GM12878 (cell line): ENCODE measurements around the gene PDZD2. TPM values are rescaled to one million over a fixed set of nuclear protein-coding genes. Genes with fewer than 3 reads are reported as not detected.

Experiments used
- ATAC-seq: fragments of 200-7000 bp; cut with Tn5 transposase; 3 replicates; pipeline ENCODE4 v1.9.1; 2020; ENCODE audit warnings: mild to moderate bottlenecking, moderate library complexity
- BruUV-seq: library from RNA; stranded (reverse); fragments of 400-500 nt; replicated peaks from 2 replicates; lab custom pipeline; 2021; lab: Mats Ljungman, UMichigan
- CTCF ChIA-PET: fragments of 300-600 bp; sonication (Branson Sonifier 250); formaldehyde crosslinking; extraction: SDS; loops from one replicate; lab custom pipeline; 2021; ENCODE audit warnings: inconsistent platforms; lab: Yijun Ruan, JAX
- POLR2A ChIA-PET: fragments of 350-600 bp; formaldehyde crosslinking; extraction: SDS; loops from one replicate; lab custom pipeline; 2021; ENCODE audit warnings: inconsistent platforms; lab: Charles Lee
- RAD21 ChIA-PET: fragments of 300-600 bp; sonication (Branson Sonifier 250); formaldehyde crosslinking; loops from one replicate; lab custom pipeline; 2023; ENCODE audit warnings: antibody characterized with exemption; ENCODE audit not compliant: unreplicated experiment; lab: Charles Lee
- SMC1A ChIA-PET: fragments of 300-600 bp; sonication (Branson Sonifier 250); formaldehyde crosslinking; loops from one replicate; lab custom pipeline; 2023; ENCODE audit not compliant: unreplicated experiment, uncharacterized antibody; lab: Charles Lee
- DNase-seq: peaks from one replicate; pipeline ENCODE4 v3.0.0-alpha.2; 2011; ENCODE audit warnings: low read depth, low spot score
- FAIRE-seq: peaks from 3 replicates; lab custom pipeline; 2011; peaks lifted over from hg19 to GRCh38; lab: Jason Lieb, UNC
- H2AFZ ChIP-seq: 2 replicates; pipeline ENCODE4 v1.6.0; 2011; ENCODE audit warnings: low read depth, low read length, control low read depth; ENCODE audit not compliant: control insufficient read depth
- H3K27ac ChIP-seq: 2 replicates; pipeline ENCODE4 v1.5.1; 2011; ENCODE audit warnings: control low read depth; ENCODE audit not compliant: control insufficient read depth, insufficient read depth
- H3K27me3 ChIP-seq, 2 experiments: replicated peaks in 1 of 2; 2 replicates each; pipeline versions ENCODE4 v1.6.0 to v1.6.1; 2011; ENCODE audit warnings: low read length in 1 of 2; ENCODE audit not compliant: control insufficient read depth in 2 of 2, insufficient read depth in 2 of 2
- H3K36me3 ChIP-seq, 2 experiments: 2 replicates each; pipeline ENCODE4 v1.5.1; 2011; ENCODE audit warnings: low read length in 1 of 2; ENCODE audit not compliant: control insufficient read depth in 2 of 2, insufficient read depth in 2 of 2
- H3K4me1 ChIP-seq: 2 replicates; pipeline ENCODE4 v1.6.1; 2011; ENCODE audit warnings: mild to moderate bottlenecking, low read length, moderate library complexity, mixed read lengths; ENCODE audit not compliant: control insufficient read depth, insufficient read depth
- H3K4me2 ChIP-seq: 2 replicates; pipeline ENCODE4 v1.6.0; 2011; ENCODE audit warnings: control low read depth; ENCODE audit not compliant: control insufficient read depth, insufficient read depth
- H3K4me3 ChIP-seq: fragments of 200-600 bp; sonication (generic); 2 replicates; pipeline ENCODE4 v1.5.1; 2016
- H3K79me2 ChIP-seq: 2 replicates; pipeline ENCODE4 v1.6.0; 2011; ENCODE audit warnings: low read length; ENCODE audit not compliant: control insufficient read depth, insufficient read depth
- H3K9ac ChIP-seq: 2 replicates; pipeline ENCODE4 v1.8.0; 2011; ENCODE audit warnings: low read length, control low read depth, mixed read lengths; ENCODE audit not compliant: control insufficient read depth, insufficient read depth
- H3K9me3 ChIP-seq: replicated peaks from 3 replicates; pipeline ENCODE4 v1.5.1; 2011; ENCODE audit warnings: mild to moderate bottlenecking, low read length; ENCODE audit not compliant: control insufficient read depth, insufficient read depth
- H4K20me1 ChIP-seq: 2 replicates; pipeline ENCODE4 v1.6.0; 2011; ENCODE audit not compliant: control insufficient read depth, insufficient read depth
- DPF2 ChIP-seq: fragments of 450-650 bp; IDR thresholded peaks from 2 replicates; pipeline ENCODE4 v1.6.1; 2017; ENCODE audit warnings: mild to moderate bottlenecking
- ETV6 ChIP-seq, 2 experiments: fragments of 450-650 bp in 1 of 2; IDR thresholded peaks in 1 of 2; conservative IDR thresholded peaks in 1 of 2; 2 replicates each; pipeline ENCODE4 v1.6.1; 2014; ENCODE audit warnings: antibody characterized with exemption in 1 of 2, borderline replicate concordance in 1 of 2, low read depth in 1 of 2, mild to moderate bottlenecking in 1 of 2, moderate library complexity in 1 of 2
- HDAC2 ChIP-seq: fragments of 200-600 bp; sonication (generic); IDR thresholded peaks from 2 replicates; pipeline ENCODE4 v1.6.1; 2017
- NR2F1 ChIP-seq: fragments of 450-650 bp; conservative IDR thresholded peaks from 2 replicates; pipeline ENCODE4 v1.6.1; 2017; ENCODE audit warnings: mild to moderate bottlenecking
- RB1 ChIP-seq: fragments of 450-650 bp; formaldehyde crosslinking; IDR thresholded peaks from 2 replicates; pipeline ENCODE4 v1.6.1; 2017; ENCODE audit warnings: mild to moderate bottlenecking, borderline replicate concordance
- RCOR1 ChIP-seq: conservative IDR thresholded peaks from 2 replicates; pipeline ENCODE4 v1.6.1; 2012; ENCODE audit warnings: low read depth, low read length, improper control_type of control experiment
- ZBED1 ChIP-seq: IDR thresholded peaks from 2 replicates; pipeline ENCODE4 v1.6.1; 2016; ENCODE audit warnings: borderline replicate concordance
- ZNF274 ChIP-seq: IDR thresholded peaks from one replicate; pipeline ENCODE4 v1.8.0; 2011; ENCODE audit not compliant: insufficient read length, insufficient read depth
- ZNF622 ChIP-seq: fragments of 450-650 bp; IDR thresholded peaks from 2 replicates; pipeline ENCODE4 v1.6.1; 2017; ENCODE audit warnings: mild to moderate bottlenecking, inconsistent platforms
- WGBS: methylation state at CpG from one replicate; pipeline ENCODE4 v1.1.6; 2016; ENCODE audit warnings: low lambda C conversion rate; ENCODE audit not compliant: insufficient replicate concordance, insufficient coverage; ENCODE audit errors: missing lambda C conversion rate; 5-methylcytosine and 5-hydroxymethylcytosine counted together
- in situ Hi-C: fragments of 300-500 bp; cut with MboI; formaldehyde crosslinking; loops from 9 replicates; pipeline ENCODE4 v1.14.3; 2018; ENCODE audit warnings: mixed read lengths
- intact Hi-C: fragments of 100-400 bp; cut with micrococcal nuclease; formaldehyde crosslinking; loops from one replicate; pipeline ENCODE4 v1.14.2; 2022; ENCODE audit not compliant: unreplicated experiment
- polyA plus RNA-seq, 11 experiments: library from polyadenylated mRNA; depleted of rRNA in 4 of 11; unstranded in 6 of 11; stranded (reverse) in 5 of 11; fragments of >200 nt; fragmentation: Nextera tagmentation in 4 of 11; fragmentation: Illumina TruSeq in 1 of 11; extraction: Ambion mirVana in 4 of 11; extraction: Trizol in 1 of 11; gene quantifications; 1 replicate in 1 of 11; 2 replicates in 10 of 11; pipeline versions ENCODE4 v1.2.1 to v1.2.3, GENCODE V29; 2011 to 2016; ENCODE audit warnings: inconsistent platforms in 2 of 11, missing spikeins in 2 of 11, low read depth in 1 of 11
- total RNA-seq, 4 experiments: library from RNA; depleted of rRNA in 3 of 4; stranded (reverse); fragments of >200 nt in 3 of 4; fragmentation: Illumina TruSeq in 1 of 4; extraction: Trizol in 1 of 4; gene quantifications; 2 replicates each; pipeline versions ENCODE4 v1.2.1 to v1.2.3, GENCODE V29; 2013 to 2021
- TF ChIP-seq, protein P1 (sequence below), 3 experiments: IDR thresholded peaks in 2 of 3; conservative IDR thresholded peaks in 1 of 3; 2 replicates each; pipeline ENCODE4 v1.5.1; 2011; ENCODE audit warnings: low read depth in 3 of 3, low read length in 3 of 3, mild to moderate bottlenecking in 3 of 3, control low read depth in 2 of 3, moderate library complexity in 2 of 3, inconsistent platforms in 1 of 3, mixed read lengths in 1 of 3; ENCODE audit not compliant: control insufficient read depth in 2 of 3, insufficient read depth in 1 of 3; ENCODE audit errors: extremely low read depth in 1 of 3
- TF ChIP-seq, protein P2 (sequence below): fragments of 450-650 bp; IDR thresholded peaks from 2 replicates; pipeline ENCODE4 v1.6.1; 2017; ENCODE audit warnings: mild to moderate bottlenecking, moderate library complexity
- TF ChIP-seq, protein P3 (sequence below): fragments of 450-650 bp; IDR thresholded peaks from 2 replicates; pipeline ENCODE4 v1.6.1; 2017; ENCODE audit warnings: borderline replicate concordance
- TF ChIP-seq, protein P4 (sequence below): fragments of 450-650 bp; IDR thresholded peaks from 2 replicates; pipeline ENCODE4 v1.6.1; 2018; ENCODE audit warnings: mild to moderate bottlenecking, low read depth, moderate library complexity; ENCODE audit not compliant: partially characterized antibody

Gene PDZD2
- total and polyA plus RNA-seq, 10 of the 15 experiments (the other 5 are each of a cell fraction or from before 2014, with no cell fraction given), result 0.01 to 0.58 (median 0.29) TPM; not detected in 3

DNA sequence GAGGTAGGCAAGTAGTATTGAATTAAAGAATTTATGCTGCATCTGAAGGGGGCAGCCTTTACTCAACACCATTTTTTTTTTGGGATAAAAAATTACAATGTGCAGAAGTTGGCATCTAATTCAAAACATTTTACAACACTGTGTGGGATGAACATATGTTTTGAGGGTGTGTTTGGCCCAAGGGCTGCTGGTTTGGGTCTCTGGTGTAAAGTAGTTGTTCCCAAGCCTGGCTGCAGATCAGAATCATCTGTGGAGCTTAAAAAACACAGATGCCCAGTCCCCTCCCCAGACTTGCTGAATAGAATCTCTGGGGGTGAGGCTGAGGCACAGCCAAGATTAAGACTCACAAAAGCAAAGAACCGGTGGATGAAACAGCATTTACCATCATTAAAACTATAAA, 33.0 kb upstream of the PDZD2 start (continued):
- TF ChIP-seq, protein P1, sequence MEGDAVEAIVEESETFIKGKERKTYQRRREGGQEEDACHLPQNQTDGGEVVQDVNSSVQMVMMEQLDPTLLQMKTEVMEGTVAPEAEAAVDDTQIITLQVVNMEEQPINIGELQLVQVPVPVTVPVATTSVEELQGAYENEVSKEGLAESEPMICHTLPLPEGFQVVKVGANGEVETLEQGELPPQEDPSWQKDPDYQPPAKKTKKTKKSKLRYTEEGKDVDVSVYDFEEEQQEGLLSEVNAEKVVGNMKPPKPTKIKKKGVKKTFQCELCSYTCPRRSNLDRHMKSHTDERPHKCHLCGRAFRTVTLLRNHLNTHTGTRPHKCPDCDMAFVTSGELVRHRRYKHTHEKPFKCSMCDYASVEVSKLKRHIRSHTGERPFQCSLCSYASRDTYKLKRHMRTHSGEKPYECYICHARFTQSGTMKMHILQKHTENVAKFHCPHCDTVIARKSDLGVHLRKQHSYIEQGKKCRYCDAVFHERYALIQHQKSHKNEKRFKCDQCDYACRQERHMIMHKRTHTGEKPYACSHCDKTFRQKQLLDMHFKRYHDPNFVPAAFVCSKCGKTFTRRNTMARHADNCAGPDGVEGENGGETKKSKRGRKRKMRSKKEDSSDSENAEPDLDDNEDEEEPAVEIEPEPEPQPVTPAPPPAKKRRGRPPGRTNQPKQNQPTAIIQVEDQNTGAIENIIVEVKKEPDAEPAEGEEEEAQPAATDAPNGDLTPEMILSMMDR (IDR thresholded peaks at IDR 0.05 in 2 of 3, conservative IDR thresholded peaks at IDR 0.05 in 1 of 3; ENCODE audit: control insufficient read depth in 2 of 3, extremely low read depth in 1 of 3, insufficient read depth in 1 of 3, low read depth in 3 of 3, low read length in 3 of 3), result no peak

DNA sequence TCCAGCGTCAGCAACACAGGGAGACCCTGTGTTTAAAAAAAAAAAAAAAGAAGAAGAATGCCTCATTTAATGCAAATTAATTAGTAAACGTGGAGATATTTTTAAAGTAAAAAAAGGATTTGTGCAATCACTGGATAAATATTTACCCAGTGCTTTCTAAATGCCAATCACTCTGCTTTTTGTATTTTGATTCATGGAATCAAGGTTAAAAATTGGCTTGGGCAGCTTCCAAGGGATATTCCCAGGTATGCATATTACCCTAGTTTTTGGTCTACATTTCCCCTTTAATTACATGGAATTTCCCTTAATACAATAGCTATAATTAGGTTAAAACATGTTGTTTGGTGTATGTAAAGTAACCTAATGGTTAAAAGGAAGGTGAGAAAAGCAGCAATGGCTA, 31.4 kb upstream of the PDZD2 start:
- Histone ChIP-seq H3K9me3 (no peaks in the 10 kb centered on the region), H3K79me2 (no peaks in the 10 kb centered on the region), H3K27me3 (no peaks in the 10 kb centered on the region; a peak in 1 of 4 replicates), H3K4me3 (no peak overlapping the region), H3K36me3 (no peaks in the 10 kb centered on the region), H2AFZ (no peak overlapping the region), H3K9ac (no peak overlapping the region), H3K4me2 (no peak overlapping the region), H4K20me1 (no peaks in the 10 kb centered on the region), H3K4me1 (no peaks in the 10 kb centered on the region), H3K27ac (no peak overlapping the region)
- POLR2A ChIA-PET, result interaction anchor here (0.7 kb wide), 1 partner anchor 404 kb away, joined by 3 read pairs; no protein-coding TSS in a partner anchor
- SMC1A ChIA-PET, result no interaction called here
- FAIRE-seq (no peak), DNase-seq (no peak), ATAC-seq (no peak)
- intact Hi-C loops (no loop called here), in situ Hi-C loops (no loop called here)
- no TSS peak for BruUV-seq
- CTCF ChIA-PET, result no interaction called here
- WGBS, result 14% methylated on average over 2 of the region's 2 CpGs
- RAD21 ChIA-PET, result no interaction called here
- TF ChIP-seq ZBED1 (no peak), DPF2 (no peak), RB1 (no peak), NR2F1 (no peak), ZNF622 (no peak), RCOR1 (no peak), ZNF274 (no peak), HDAC2 (no peak), ETV6 (conservative IDR thresholded peaks at IDR 0.05 in 1 of 2, IDR thresholded peaks at IDR 0.05 in 1 of 2; ENCODE audit: borderline replicate concordance in 1 of 2, low read depth in 1 of 2) (no peak)
- TF ChIP-seq, protein P2, sequence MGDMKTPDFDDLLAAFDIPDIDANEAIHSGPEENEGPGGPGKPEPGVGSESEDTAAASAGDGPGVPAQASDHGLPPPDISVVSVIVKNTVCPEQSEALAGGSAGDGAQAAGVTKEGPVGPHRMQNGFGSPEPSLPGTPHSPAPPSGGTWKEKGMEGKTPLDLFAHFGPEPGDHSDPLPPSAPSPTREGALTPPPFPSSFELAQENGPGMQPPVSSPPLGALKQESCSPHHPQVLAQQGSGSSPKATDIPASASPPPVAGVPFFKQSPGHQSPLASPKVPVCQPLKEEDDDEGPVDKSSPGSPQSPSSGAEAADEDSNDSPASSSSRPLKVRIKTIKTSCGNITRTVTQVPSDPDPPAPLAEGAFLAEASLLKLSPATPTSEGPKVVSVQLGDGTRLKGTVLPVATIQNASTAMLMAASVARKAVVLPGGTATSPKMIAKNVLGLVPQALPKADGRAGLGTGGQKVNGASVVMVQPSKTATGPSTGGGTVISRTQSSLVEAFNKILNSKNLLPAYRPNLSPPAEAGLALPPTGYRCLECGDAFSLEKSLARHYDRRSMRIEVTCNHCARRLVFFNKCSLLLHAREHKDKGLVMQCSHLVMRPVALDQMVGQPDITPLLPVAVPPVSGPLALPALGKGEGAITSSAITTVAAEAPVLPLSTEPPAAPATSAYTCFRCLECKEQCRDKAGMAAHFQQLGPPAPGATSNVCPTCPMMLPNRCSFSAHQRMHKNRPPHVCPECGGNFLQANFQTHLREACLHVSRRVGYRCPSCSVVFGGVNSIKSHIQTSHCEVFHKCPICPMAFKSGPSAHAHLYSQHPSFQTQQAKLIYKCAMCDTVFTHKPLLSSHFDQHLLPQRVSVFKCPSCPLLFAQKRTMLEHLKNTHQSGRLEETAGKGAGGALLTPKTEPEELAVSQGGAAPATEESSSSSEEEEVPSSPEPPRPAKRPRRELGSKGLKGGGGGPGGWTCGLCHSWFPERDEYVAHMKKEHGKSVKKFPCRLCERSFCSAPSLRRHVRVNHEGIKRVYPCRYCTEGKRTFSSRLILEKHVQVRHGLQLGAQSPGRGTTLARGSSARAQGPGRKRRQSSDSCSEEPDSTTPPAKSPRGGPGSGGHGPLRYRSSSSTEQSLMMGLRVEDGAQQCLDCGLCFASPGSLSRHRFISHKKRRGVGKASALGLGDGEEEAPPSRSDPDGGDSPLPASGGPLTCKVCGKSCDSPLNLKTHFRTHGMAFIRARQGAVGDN, result no peak
- TF ChIP-seq, protein P3, sequence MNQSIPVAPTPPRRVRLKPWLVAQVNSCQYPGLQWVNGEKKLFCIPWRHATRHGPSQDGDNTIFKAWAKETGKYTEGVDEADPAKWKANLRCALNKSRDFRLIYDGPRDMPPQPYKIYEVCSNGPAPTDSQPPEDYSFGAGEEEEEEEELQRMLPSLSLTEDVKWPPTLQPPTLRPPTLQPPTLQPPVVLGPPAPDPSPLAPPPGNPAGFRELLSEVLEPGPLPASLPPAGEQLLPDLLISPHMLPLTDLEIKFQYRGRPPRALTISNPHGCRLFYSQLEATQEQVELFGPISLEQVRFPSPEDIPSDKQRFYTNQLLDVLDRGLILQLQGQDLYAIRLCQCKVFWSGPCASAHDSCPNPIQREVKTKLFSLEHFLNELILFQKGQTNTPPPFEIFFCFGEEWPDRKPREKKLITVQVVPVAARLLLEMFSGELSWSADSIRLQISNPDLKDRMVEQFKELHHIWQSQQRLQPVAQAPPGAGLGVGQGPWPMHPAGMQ, result no peak
- TF ChIP-seq, protein P4, sequence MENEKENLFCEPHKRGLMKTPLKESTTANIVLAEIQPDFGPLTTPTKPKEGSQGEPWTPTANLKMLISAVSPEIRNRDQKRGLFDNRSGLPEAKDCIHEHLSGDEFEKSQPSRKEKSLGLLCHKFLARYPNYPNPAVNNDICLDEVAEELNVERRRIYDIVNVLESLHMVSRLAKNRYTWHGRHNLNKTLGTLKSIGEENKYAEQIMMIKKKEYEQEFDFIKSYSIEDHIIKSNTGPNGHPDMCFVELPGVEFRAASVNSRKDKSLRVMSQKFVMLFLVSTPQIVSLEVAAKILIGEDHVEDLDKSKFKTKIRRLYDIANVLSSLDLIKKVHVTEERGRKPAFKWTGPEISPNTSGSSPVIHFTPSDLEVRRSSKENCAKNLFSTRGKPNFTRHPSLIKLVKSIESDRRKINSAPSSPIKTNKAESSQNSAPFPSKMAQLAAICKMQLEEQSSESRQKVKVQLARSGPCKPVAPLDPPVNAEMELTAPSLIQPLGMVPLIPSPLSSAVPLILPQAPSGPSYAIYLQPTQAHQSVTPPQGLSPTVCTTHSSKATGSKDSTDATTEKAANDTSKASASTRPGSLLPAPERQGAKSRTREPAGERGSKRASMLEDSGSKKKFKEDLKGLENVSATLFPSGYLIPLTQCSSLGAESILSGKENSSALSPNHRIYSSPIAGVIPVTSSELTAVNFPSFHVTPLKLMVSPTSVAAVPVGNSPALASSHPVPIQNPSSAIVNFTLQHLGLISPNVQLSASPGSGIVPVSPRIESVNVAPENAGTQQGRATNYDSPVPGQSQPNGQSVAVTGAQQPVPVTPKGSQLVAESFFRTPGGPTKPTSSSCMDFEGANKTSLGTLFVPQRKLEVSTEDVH, result no peak
